ENCODE data around the gene MAPKBP1. TPM values are rescaled to one million over a fixed set of nuclear protein-coding genes. Genes with fewer than 3 reads are reported as not detected.

MAPKBP1 gene
- total and polyA plus RNA-seq, 12 donors, result 3.4 to 27.2 (median 13.3) TPM

DNA sequence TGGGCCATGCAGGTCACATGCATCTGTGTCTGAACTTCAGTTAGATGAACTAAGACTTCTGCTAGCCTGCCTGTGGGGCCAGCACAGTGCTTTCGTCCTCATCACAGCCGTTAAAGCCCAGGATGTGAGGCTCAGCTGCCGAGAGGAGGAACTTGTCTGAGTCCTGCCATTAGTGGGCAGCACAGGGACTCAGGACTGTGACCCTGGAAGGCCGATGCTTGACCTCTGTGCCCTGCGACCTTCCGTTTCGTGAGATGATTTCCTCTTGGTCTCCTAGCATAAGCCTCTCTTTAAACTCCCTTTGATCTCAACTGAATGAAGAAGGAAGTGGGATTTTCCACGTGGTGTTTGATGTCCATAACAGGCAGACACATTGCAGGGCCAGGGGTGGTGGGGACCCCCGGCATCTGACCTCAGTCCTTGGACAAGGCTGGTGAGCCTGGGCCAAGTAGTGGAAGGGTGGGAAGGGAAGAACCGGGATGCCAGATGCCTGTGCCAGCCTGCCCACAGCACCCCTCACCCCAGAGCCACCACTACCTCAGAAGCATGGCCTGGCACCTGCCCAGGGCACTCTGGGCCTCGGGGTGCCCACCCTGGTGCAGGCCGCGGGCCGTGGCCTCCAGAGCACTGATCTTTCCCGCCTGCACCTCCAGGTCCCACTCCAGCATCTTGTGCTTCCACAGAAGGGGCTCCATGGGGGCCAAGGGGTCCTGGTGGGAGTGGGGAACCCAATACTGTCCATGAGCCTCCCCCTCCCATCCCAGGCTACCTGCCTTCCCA lies 86.0 kb downstream of the MAPKBP1 start:
- Histone ChIP-seq H3K4me3 (no peak overlapping the region), H3K36me3 (peaks cover 0 to 7% (median 0%) of the 10 kb centered on the region in 9 donors), H3K27me3 (no peaks in the 10 kb centered on the region), H3K27ac (no peak overlapping the region), H3K4me1 (peaks cover 0 to 5% (median 0%) of the 10 kb centered on the region in 9 donors), H3K9me3 (no peaks in the 10 kb centered on the region)
- intact Hi-C loops (cut with DNase I), result no loop called here
- WGBS, 2 donors, result 68 to 75% methylated on average over 15 of the region's 15 CpGs
- TF ChIP-seq CTCF (IDR thresholded peaks at IDR 0.05), result peak in 4 of 9 donors; percentile 20 to 37 (median 28)
- peak in 3 of 8 donors; percentile 26 to 42 (median 34) for ATAC-seq
- DNase-seq, result no peak

DNA sequence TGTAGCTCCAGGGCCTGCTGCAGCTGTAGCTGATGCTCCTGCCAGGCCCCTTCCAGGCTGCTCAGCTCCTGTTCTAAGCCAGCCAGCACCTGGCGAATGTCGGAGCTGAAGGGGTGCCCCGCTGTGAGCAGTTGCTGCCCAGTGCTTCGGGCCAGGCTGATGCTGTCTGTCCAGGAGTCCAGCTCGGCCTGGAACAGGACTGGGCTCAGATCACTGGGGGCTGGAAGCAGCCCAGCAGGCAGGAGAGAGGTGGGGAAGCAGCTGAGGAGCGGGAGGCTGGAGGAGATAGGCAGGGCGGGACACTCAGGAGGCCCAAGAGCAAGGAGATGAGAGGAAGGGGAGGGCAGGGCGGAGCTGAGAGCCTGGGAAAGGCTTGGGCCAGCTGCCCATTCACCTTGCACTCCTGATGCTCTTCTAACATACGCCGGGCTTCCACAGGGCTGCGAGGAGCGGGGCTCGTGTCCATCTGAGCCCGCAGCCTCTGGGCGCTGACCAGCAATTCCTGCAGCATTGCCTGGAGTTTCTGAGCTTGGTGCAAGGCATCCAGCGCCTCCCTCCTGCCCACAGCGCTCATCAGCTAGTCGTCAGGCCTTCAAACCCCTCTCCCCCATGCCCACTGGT lies 87.6 kb downstream of the MAPKBP1 start:
- WGBS, 2 donors, result 92 to 95% methylated on average over 18 of the region's 18 CpGs
- intact Hi-C loops (cut with DNase I), result no loop called here
- no peaks in the 10 kb centered on the region for H3K27me3 ChIP-seq

GRCh38 chr15:41862515-41863116 lies 88.3 kb downstream of the MAPKBP1 start:
- H3K36me3 ChIP-seq, result peaks cover 0 to 10% (median 0%) of the 10 kb centered on the region in 9 donors
- H3K9me3 ChIP-seq, result no peaks in the 10 kb centered on the region
- no peak for TF ChIP-seq CTCF (IDR thresholded peaks at IDR 0.05)
- DNase-seq (no peak), ATAC-seq (no peak)
- H3K4me1 ChIP-seq, result peaks cover 0 to 5% (median 0%) of the 10 kb centered on the region in 9 donors
- no peak overlapping the region for H3K4me3 ChIP-seq
- H3K27ac ChIP-seq, result no peak overlapping the region
- H3K27me3 ChIP-seq, result no peaks in the 10 kb centered on the region
- 85 to 91% methylated on average over 19 of the region's 19 CpGs for WGBS, 2 donors
- intact Hi-C loops (cut with DNase I), result no loop called here

More for the DNA sequence above, 87.6 kb downstream of the MAPKBP1 start:
- ATAC-seq, result no peak
- Histone ChIP-seq H3K9me3 (no peaks in the 10 kb centered on the region), H3K4me1 (peaks cover 0 to 5% (median 0%) of the 10 kb centered on the region in 9 donors), H3K4me3 (no peak overlapping the region), H3K36me3 (peaks cover 0 to 9% (median 0%) of the 10 kb centered on the region in 9 donors), H3K27ac (no peak overlapping the region)
- DNase-seq, result no peak
- TF ChIP-seq CTCF (IDR thresholded peaks at IDR 0.05), result no peak

DNA sequence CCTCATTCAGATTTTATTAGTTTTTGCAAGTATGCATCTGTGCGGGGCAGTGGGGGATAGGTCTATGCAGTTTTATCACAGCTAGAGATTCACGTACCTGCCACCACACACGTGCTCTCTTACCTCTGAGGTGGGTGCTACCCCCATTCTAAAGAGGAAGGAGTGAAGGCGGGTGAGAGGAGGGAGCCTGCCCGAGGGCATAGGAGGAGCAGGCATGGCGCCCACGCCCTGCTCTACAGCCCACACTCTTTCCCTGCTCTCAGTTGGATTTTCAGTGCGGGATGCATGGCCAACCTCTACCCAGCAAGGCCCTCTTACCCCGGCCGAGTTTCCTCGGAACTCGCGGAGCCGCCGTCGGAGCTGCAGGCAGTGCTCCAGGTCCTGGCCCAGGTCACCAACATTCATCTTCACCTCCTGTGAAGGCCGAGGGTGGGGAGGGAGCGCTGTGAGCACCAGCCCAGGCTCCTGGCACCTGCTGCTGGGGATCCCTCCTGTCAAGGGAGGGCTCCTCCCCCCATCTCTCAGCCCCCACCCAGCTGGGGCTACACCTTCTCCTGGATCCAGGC lies 91.3 kb downstream of the MAPKBP1 start:
- no peak for DNase-seq
- H3K9me3 ChIP-seq, result no peaks in the 10 kb centered on the region
- H3K4me1 ChIP-seq, result peaks cover 0 to under 1% (median 0%) of the 10 kb centered on the region in 9 donors
- no peak for TF ChIP-seq CTCF (IDR thresholded peaks at IDR 0.05)
- no peak overlapping the region for H3K4me3 ChIP-seq
- WGBS, 2 donors, result 89 to 92% methylated on average over 18 of the region's 18 CpGs
- no peak for ATAC-seq
- H3K27me3 ChIP-seq, result no peaks in the 10 kb centered on the region
- peaks cover 0 to 10% (median 0%) of the 10 kb centered on the region in 9 donors for H3K36me3 ChIP-seq
- no peak overlapping the region for H3K27ac ChIP-seq
- intact Hi-C loops (cut with DNase I), result no loop called here

All from heart right ventricle (tissue), 16 donors.